NCI-H345 (cell line): ENCODE data around the gene GPC1.
A peak's percentile ranks its signal among the peaks of the same experiment; 100 is the strongest.
"Not testable (repeated sequence)": the region's sequence is repeated elsewhere in the genome, so short reads cannot be mapped to it uniquely, and the experiment has no call there.

Experiments
- DNase-seq: peaks from one replicate; lab custom pipeline; 2025; lab: John Stamatoyannopoulos, UW

Gene GPC1, protein sequence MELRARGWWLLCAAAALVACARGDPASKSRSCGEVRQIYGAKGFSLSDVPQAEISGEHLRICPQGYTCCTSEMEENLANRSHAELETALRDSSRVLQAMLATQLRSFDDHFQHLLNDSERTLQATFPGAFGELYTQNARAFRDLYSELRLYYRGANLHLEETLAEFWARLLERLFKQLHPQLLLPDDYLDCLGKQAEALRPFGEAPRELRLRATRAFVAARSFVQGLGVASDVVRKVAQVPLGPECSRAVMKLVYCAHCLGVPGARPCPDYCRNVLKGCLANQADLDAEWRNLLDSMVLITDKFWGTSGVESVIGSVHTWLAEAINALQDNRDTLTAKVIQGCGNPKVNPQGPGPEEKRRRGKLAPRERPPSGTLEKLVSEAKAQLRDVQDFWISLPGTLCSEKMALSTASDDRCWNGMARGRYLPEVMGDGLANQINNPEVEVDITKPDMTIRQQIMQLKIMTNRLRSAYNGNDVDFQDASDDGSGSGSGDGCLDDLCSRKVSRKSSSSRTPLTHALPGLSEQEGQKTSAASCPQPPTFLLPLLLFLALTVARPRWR

DNA sequence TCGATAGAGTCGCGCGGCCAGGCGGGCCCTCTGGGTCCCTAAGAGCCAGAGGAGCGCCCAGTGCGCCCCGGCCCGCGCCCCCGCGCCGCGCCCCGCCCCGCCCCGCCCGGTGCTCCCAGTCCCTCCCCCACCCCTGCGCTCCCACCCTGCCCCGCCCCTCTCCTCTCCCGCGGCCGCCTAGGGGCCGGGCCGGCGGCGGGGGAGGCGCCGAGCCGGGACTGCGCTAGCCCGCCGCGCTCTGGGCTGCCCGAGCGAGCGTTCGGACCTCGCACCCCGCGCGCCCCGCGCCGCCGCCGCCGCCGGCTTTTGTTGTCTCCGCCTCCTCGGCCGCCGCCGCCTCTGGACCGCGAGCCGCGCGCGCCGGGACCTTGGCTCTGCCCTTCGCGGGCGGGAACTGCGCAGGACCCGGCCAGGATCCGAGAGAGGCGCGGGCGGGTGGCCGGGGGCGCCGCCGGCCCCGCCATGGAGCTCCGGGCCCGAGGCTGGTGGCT lies at the start of gene GPC1:
GPC1 (plus strand) TSS at position 207 of the 491 bp plus-strand sequence; CDS start at position 463, 256 bp downstream.
- peak; percentile 83 for DNase-seq

DNA sequence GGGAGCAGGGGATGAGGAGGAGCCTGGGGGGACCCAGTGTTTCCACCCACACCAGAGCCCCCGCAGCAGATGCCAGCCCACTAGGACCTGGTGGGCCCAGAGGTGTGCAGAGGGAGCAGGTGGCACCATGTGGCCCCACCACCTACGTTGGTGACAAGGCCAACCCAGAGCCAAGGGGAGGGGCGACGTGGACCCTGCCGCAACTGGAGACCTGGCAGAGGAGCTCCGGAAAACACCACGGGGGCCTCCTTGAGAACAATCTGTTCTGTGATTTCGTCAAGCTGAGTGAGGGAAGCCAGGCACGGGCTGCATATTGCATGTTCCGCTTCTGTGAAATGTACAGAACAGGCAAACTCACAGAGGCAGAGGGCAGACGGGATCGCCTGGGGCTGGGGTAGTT lies 49.1 kb upstream of the GPC1 start:
- DNase-seq, result no peak

DNA sequence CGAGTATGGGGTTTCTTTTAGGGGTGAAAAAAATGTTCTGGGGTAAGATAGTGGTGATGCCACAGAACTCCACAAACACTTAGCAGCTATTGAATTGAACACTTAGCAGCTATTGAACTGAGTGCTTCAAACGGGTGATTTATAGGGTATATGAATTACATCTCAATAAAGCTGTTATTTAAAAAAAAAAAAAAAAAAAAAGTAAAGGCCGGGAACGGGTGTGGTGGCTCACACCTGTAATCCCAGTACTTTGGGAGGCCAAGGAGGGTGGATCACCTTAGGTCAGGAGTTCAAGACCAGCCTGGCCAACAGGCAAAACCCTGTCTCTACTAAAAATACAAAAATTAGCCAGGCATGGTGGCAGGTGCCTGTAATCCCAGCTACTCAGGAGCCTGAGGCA lies 48.7 kb upstream of the GPC1 start:
- DNase-seq, result not testable (repeated sequence)

DNA sequence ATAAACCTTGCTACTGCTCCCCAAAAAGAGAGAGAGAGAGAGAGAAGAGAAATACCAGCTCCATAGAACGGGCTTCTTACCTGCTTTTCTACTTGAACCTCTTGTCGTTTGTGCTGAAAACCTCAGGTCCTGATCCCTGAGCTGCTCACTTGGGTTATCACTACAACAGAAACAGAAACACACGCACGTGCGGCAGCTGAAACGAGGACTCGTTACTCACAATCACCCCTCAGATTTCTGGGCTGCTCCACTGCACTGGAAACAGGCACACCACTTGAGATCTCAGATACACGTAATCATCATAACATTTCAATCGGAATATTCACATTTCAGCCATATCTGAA lies 48.2 kb upstream of the GPC1 start:
- DNase-seq, result no peak

DNA sequence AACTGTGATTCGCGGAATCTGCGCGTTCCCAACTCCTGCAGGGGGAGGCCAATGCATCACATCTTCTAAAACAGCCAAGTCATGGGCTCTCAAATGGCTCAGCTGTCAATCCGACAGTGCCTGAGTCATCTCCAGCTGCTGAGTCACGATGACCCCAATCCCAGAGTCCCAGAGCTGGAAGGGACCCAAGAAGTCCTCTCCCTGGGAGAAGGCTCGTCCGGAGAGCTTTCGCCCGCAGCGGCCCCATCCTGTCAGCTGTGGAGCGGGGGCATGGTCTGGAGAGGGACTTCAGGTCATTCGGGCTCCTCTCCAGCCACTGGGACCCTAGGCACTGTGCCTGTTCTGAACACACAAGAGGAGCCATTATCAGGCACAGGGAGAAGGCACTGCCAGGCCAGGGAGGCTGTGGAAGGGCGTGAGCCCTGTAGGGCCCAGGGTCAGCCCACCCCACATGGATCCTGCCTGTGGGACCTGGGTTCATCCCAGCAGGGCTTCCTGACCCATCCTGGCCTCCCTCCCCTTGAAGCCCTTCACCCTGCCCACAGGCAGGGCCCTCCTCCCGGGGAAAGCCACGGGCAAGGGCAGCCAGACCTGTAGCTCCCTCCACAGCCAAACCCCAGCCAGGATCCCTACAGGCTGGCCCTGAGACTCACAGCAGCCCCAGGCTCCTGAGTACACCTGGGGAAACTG lies 47.6 kb upstream of the GPC1 start:
- no peak for DNase-seq

DNA sequence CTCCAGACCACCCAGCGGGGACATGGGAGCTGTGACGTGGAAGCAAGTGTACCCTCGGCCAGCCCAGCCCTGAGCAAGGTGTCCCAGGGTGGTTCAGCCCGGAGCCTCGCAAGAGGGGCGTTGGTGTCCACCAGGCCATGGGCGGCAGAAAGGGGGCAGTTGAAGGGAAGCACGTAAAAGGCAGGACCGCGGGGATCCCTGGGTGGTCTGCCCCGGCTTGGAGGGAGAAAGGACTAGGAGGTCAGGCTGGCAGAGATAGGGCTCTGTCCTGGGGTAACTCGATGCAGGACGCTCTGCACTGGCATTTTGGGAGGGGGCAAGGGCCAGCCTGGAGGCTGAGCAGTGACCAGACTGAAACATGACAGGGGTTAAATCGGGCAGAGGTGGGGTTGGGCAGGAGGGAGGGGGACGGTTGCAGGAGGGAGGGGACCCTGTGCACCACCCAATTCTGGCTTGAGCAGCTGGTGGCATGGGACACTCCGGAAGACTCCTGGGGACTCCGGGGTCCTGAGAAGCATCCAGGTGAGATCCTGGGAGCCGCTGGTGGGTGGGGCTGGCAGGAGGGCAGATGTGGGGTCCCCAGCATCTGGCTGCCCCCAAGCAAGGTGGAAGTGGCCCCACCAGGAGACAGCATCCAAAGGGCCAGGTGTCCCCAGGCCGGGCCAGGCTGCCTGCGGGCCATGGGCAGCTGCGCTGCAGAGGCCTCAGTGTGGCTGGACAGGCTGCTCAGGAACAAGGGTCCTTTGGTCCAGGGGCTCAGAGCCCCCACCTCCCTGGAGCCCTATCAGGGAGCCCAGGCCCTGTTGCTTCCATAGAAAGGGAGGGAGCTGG lies 46.8 kb upstream of the GPC1 start:
- DNase-seq, result no peak

DNA sequence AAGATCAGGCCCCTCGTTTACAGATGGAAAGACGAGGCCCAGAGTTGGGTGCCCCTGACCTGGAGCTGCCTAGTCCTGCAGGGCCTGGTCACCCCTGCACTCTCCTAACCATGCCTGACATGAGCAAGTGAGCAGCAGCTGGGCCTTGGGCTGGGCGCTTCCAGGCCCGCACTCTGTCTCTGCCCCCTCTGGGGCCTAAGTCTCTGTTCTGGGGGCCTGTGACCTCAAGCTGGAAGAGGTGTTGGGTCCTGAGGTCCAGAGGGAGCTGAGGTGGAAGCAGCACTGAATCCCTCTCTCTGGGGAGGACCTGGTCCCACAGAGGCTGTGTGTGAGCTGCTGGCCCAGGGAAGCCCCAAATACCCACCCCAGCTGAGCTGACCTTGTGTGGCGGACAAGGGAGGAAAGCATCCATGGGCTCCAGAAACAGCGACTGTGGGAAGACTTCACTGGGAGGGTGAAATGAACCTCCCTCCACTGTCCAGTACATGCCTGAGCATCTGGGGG lies 46.1 kb upstream of the GPC1 start:
- DNase-seq, result no peak

DNA sequence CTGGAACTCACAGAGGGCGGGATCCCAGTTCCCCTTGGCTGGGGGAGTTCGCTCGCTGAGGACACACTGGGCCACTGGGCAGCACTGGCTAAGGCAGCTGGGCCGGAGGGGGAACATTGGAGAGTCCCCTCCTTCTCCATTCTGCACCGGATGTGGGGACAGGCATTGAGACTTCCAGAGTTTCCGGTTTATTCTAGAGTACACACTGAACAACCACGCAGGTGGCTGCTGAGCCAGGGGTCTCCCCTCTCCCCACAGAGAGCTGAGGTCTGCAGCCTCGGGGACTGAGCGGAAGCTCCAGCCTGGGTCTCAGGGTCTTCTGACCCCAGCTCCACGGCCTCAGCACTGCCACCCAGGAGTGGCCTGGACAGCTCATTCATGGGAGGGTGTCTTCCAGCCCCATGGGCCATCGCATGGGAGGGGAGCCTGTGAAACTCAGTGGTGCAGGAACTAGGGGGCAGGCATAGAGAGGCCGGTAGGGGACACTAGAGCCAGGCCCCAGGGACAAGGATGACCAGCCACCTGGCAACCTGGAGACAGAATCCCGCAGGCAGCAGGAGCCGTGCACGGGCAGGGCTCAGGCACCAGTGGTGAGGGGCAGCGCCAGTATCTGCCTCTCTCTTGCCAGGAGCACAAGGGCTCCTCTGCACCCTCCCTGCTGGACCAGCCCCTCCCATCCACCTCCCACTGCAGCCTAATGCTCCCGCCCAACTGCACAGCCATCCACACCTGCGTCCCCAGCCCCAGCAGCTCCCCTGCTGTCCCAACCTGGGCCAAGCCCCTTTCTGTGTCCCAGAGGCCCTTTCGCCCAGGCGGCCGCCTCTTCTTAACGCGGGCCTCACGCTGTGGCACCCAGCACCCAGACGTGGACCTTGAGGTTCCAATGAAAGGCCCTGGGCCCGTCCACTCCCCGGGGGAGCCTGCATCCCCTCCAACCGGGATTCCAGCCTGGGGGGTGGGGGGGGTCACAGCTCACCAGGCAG lies 45.1 kb upstream of the GPC1 start:
- no peak for DNase-seq

DNA sequence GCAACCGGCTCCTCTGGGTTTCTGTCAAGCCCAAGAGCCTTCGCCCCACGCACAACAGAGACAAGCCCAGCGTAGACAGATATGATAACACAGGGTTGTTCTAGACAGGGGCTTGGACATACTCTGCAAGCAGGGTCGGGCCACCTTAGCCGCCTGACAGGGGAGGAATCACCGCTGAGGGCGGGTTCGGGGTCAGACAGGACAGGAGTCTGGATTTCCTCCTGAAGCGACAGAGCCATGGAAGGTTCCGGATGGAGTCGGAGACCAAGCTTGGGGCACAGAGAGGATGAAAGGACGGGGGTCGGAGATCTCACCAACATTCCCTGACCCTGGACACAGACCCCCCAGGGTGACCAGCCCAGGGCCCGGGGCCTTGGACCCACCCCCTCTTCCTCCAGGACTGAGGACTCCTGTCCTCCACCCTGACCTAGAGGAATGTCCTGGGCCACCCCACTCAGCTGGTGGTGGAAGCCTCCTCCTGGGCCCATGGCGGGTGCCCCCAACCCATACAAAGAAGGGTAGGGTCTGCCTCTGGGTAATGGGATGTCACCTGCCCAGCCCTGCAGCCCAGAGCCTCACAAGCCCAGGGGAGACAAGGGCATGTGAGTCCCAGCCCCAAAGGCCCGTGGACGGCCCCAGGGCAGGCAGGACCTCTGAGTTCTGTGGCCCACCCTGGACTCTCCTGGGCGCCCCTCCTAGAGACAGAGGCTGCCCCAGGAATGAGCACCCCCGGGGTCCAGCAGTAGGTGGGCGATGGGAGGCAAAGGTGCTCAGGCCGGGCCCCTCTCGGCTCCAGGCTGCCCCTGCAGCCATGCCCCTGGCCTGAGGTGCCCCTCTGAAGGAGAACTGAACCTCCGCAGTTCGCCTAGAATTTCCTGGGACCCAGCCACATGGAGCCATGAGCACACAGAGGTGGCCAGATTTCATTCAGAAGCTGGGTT lies 44.1 kb upstream of the GPC1 start:
- no peak for DNase-seq

DNA sequence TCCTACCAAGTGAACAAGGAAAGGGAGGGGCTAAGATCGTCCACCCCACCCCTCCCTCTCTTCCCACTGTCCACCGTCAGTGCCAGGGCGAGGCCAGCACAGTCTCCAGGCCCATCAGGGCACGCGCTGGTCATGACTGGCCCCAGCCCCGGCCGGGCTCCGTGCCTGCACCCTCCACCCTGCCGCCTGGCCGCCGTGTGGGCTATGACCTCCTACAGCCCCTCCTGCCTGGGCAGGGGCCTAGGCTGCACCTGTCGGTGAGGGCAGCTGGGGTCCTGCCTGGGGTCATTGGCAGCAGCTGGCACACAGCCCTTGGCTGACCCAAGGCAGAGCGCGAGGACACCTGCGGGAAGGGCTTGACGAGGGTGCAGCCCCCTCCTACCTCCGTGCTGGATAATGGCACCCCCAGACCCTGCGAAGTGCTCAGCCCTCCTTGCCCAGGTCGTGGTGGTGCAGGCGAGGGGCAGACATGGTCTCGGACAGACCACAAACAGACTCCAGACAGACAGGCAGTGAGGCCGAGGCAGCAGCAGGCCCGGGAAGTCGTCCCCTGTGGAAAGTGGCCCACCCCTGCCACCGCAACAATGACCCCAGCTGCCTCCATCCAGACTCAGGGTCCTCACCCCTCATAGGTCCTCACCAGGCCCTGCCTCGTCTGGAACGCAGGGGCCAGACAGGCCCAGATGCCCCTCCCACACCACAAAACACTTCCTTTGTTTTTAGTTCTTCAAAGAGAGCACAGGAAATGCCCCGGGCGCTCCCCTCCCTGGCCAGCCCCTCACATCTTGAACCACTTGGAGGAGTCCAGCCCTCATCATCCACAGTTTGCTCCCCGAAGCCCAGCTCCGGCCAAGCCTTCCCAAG lies 43.1 kb upstream of the GPC1 start:
- DNase-seq, result no peak

DNA sequence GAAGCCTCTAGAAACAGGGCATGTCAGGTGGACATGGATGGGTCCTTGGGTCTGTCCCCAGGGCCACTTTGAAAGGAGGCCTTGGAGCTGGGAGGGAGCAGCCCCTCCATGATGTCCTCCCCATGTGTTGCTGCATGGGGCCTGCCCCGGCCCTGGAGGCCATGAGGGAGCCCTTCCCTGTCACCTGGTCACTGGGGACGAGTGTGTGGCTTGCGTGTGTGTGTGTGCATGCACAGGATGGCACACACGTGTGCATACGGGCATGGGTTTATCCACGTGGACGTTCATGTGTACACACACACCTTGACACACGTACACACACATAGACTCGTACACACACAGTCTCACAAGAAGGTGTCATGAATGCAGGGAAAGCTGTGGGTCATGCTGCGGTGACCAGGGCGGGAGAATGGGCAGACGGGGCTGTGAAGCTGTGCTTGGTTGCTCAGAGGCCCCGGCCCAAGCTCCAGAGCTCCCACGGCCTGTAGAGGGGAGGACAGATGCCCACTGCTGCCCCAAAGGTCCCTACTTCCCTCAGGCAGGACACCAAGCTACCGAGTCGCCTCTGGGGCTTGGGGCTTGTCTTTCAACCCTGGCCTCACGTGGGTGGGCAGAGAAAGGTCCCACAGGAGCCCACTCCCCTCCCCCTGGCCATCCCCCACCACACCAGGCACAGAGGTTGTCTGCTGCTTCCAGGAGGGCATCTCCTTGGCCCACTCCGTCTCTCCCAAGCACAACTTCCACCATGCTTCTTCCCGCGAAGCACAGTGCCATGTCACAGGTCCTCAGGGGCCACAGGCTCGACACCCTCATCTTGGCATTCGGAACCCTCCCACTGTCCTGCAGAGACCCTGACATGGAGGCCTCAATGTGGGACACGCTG lies 42.3 kb upstream of the GPC1 start:
- DNase-seq, result no peak

DNA sequence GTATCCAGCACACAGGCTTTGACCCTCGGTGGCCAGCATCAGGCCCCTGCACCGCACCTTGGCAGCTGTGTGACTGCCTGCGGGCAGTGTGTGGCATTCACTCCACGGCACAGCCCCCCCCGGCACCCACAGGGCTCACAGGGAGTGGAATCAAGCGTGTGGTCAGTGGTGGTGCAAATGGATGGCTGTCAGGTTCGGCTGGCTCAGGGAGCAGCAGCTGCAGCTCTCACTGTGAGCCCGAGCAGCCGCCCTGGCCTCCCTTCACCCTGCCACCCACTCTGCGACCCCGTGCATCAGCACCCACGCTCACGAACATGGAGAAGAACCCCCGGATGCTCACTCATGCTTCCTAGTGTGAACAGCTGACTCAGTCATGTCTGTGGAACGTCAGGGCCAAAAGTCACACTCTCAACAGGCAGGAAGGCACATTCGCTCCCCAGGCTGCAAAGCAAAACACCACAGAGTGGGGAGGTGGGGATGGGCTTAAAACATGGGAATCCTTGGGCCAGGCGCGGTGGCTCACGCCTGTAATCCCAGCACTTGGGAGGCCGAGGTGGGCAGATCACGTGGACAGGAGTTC lies 41.5 kb upstream of the GPC1 start:
- no peak for DNase-seq

DNA sequence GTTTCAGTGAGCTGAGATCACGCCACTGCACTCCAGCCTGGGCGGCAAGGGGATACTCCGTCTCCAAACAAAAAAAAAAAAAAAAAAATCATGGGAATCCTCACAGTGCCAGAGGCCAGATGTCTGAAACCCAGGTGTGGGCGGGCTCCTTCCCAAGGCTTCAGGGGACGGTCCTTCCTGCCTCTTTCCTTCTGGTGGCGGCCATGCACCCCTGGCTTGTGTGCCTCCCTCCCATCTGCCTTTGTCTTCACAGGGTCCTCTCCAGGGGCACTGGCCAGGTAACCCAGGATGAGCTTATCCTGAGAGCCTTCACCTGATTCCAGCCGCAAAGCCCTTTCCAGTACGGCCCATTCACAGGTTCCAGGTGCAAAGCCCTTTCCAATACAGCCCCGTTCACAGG lies 40.9 kb upstream of the GPC1 start:
- DNase-seq, result no peak

DNA sequence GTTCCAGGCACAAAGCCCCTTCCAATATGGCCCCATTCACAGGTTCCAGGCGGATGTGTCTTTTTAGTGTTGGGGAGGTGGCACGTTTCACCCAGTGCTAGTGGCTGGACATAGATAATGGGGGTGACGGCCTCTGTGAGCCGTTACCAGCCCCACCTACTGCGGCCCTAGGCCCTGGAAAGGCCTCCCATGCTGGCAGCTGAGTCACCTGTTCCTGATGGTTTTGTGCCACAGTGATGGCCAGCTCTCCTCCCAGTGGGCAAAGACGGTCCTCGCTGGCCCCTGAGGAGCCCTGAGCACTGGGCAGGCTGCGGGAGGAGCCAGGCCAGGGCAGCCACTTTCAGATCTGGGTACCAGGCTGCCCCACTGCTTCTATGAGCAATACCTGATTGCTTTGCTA lies 40.0 kb upstream of the GPC1 start:
- no peak for DNase-seq

DNA sequence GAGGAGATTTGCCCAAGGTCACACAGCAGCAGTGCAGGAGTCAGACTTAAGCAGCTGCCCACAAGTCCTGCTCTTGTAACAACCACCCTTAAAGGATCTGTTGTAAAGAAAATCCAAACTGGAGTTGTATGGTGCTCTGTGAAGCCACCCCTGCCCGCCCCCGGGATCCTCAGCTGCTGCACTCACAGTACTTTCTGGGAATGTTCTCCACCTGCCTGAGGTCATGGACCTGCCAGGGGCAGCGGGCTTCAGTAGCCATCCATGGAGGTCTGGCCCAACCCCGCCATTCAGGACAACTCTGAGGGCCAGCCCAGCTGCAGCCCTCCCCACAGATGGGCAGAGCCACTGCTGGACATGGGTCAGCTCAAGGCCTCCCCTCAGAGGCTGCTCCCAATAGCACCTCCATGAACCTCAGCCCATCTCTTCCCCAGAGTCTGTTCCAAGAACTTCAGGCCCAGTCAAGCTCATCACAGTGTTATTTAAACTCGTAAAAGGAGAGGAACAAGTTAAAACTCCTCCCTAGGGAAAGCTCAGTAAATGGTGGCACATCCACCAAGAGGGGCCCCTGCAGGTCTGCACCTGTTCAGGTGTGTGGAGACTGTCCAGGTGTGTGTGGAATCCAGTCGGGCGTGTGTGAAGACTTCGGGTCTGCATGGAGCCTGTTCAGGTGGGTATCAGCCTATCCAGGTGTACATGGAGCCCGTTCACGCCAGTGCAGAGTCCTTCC lies 39.4 kb upstream of the GPC1 start:
- DNase-seq, result no peak
